Keratinocyte (primary cell): ENCODE measurements around the gene STK38. TPM values are rescaled to one million over a fixed set of nuclear protein-coding genes. Genes with fewer than 3 reads are reported as not detected.

Source experiments
- DNase-seq: peaks from one replicate; pipeline ENCODE4 v3.0.0-alpha.2; 2011; ENCODE audit warnings: low read depth, missing footprints, low spot score
- FAIRE-seq: peaks from 2 replicates; lab custom pipeline; 2011; peaks lifted over from hg19 to GRCh38; lab: Jason Lieb, UNC
- H2AFZ ChIP-seq: 2 replicates; pipeline ENCODE4 v1.6.0; 2012; ENCODE audit warnings: low read length, control low read depth, inconsistent platforms; ENCODE audit not compliant: control insufficient read depth
- H3K27ac ChIP-seq: 2 replicates; pipeline ENCODE4 v1.5.1; 2011; ENCODE audit warnings: low read length; ENCODE audit not compliant: control insufficient read depth, insufficient read depth
- H3K27me3 ChIP-seq: 3 replicates; pipeline ENCODE4 v1.6.0; 2011; ENCODE audit warnings: low read length; ENCODE audit not compliant: control insufficient read depth, insufficient read depth; ENCODE audit errors: extremely low read depth
- H3K36me3 ChIP-seq, 2 experiments: 2 replicates in 1 of 2; 3 replicates in 1 of 2; pipeline ENCODE4 v1.5.1; 2011; ENCODE audit warnings: low read length in 2 of 2, mild to moderate bottlenecking in 1 of 2; ENCODE audit not compliant: control insufficient read depth in 2 of 2, insufficient read depth in 2 of 2; ENCODE audit errors: extremely low read depth in 1 of 2
- H3K4me1 ChIP-seq: 3 replicates; pipeline ENCODE4 v1.5.1; 2011; ENCODE audit warnings: low read length; ENCODE audit not compliant: control insufficient read depth, insufficient read depth; ENCODE audit errors: extremely low read depth
- H3K4me2 ChIP-seq: 3 replicates; pipeline ENCODE4 v1.6.0; 2011; ENCODE audit warnings: low read depth, low read length; ENCODE audit not compliant: control insufficient read depth, insufficient read depth; ENCODE audit errors: extremely low read depth
- H3K4me3 ChIP-seq, 3 experiments: fragments of 200-600 bp in 1 of 3; sonication (generic) in 1 of 3; 2 replicates in 2 of 3; 3 replicates in 1 of 3; pipeline ENCODE4 v1.5.1; 2011 to 2016; ENCODE audit warnings: low read length in 3 of 3, mild to moderate bottlenecking in 3 of 3, control low read depth in 2 of 3, inconsistent platforms in 1 of 3, low read depth in 1 of 3, mixed read lengths in 1 of 3, mixed run types in 1 of 3, moderate library complexity in 1 of 3; ENCODE audit not compliant: control insufficient read depth in 2 of 3, insufficient read depth in 2 of 3; ENCODE audit errors: extremely low read depth in 1 of 3
- H3K79me2 ChIP-seq: 2 replicates; pipeline ENCODE4 v1.6.0; 2012; ENCODE audit warnings: low read length; ENCODE audit not compliant: control insufficient read depth, insufficient read depth
- H3K9ac ChIP-seq: 3 replicates; pipeline ENCODE4 v1.6.0; 2011; ENCODE audit warnings: low read length; ENCODE audit not compliant: control insufficient read depth, insufficient read depth; ENCODE audit errors: extremely low read depth
- H3K9me1 ChIP-seq: 3 replicates; pipeline ENCODE4 v1.6.0; 2011; ENCODE audit warnings: low read length; ENCODE audit not compliant: control insufficient read depth, insufficient read depth; ENCODE audit errors: extremely low read depth
- H3K9me3 ChIP-seq: 2 replicates; pipeline ENCODE4 v1.5.1; 2012; ENCODE audit warnings: low read depth, low read length; ENCODE audit not compliant: control insufficient read depth
- H4K20me1 ChIP-seq: 3 replicates; pipeline ENCODE4 v1.6.0; 2011; ENCODE audit warnings: low read length; ENCODE audit not compliant: control insufficient read depth, insufficient read depth; ENCODE audit errors: extremely low read depth
- CTCF ChIP-seq, 3 experiments: IDR thresholded peaks in 1 of 3; conservative IDR thresholded peaks in 1 of 3; optimal IDR thresholded peaks in 1 of 3; 2 replicates in 2 of 3; 3 replicates in 1 of 3; pipeline versions ENCODE3 to v1.5.1; 2011; ENCODE audit warnings: low read length in 3 of 3, mild to moderate bottlenecking in 3 of 3, moderate library complexity in 2 of 3, control low read depth in 1 of 3, inconsistent platforms in 1 of 3; ENCODE audit not compliant: insufficient read depth in 2 of 3; ENCODE audit errors: extremely low read depth in 1 of 3
- EZH2 ChIP-seq: IDR thresholded peaks from one replicate; pipeline ENCODE4 v1.6.1; 2012; ENCODE audit warnings: inconsistent platforms, mild to moderate bottlenecking, low read length, moderate library complexity
- dilution Hi-C: fragments of 300-500 bp; cut with MboI; formaldehyde crosslinking; loops from one replicate; pipeline ENCODE4 v1.7.0; 2020; ENCODE audit warnings: low sequenced_read_pairs; ENCODE audit not compliant: extremely low pct_ligation_motif_present
- polyA plus RNA-seq, 5 experiments: library from polyadenylated mRNA; depleted of rRNA in 3 of 5; stranded (reverse) in 3 of 5; stranded (forward) in 1 of 5; unstranded in 1 of 5; fragments of >200 nt; gene quantifications; 1 replicate in 1 of 5; 2 replicates in 3 of 5; 3 replicates in 1 of 5; pipeline versions ENCODE4 v1.2.1 to v1.2.3, GENCODE V29; 2011 to 2012; ENCODE audit warnings: missing spikeins in 2 of 5, low read depth in 1 of 5, low replicate concordance in 1 of 5

STK38 gene
- polyA plus RNA-seq, 1 donor (not counting 4 experiments of a cell fraction or from before 2014, with no cell fraction given): 24.4 TPM

GRCh38 chr6:36469148-36469661, 78.1 kb downstream of the STK38 start:
- DNase-seq (no peak), FAIRE-seq (no peak)
- Histone ChIP-seq H3K27me3 (no peaks in the 10 kb centered on the region), H3K36me3 (peaks cover 2 to 7% of the 10 kb centered on the region in 2 experiments), H3K9me1 (peaks cover 2% of the 10 kb centered on the region), H3K4me3 (no peak overlapping the region), H3K4me1 (no peaks in the 10 kb centered on the region), H3K79me2 (peaks cover 24% of the 10 kb centered on the region), H3K4me2 (no peak overlapping the region), H3K9ac (no peak overlapping the region), H3K9me3 (no peaks in the 10 kb centered on the region), H3K27ac (no peak overlapping the region), H4K20me1 (no peaks in the 10 kb centered on the region), H2AFZ (no peak overlapping the region)
- dilution Hi-C loops: no loop called here
- TF ChIP-seq EZH2: no peak
- no peak for TF ChIP-seq CTCF (optimal IDR thresholded peaks at IDR 0.05 in 1 of 3, IDR thresholded peaks at IDR 0.05 in 1 of 3, conservative IDR thresholded peaks at IDR 0.05 in 1 of 3; ENCODE audit: extremely low read depth in 1 of 3, insufficient read depth in 2 of 3, low read length in 3 of 3)

GRCh38 chr6:36467625-36468024, 79.7 kb downstream of the STK38 start:
- Histone ChIP-seq H4K20me1 (no peaks in the 10 kb centered on the region), H3K36me3 (peaks cover 2 to 7% of the 10 kb centered on the region in 2 experiments), H3K4me3 (no peak overlapping the region), H3K27me3 (no peaks in the 10 kb centered on the region), H3K4me1 (no peaks in the 10 kb centered on the region), H3K27ac (no peak overlapping the region), H3K4me2 (no peak overlapping the region), H3K9ac (no peak overlapping the region), H2AFZ (no peak overlapping the region), H3K79me2 (peaks cover 28% of the 10 kb centered on the region), H3K9me3 (no peaks in the 10 kb centered on the region), H3K9me1 (peaks cover 2% of the 10 kb centered on the region)
- dilution Hi-C loops: no loop called here
- DNase-seq: no peak
- FAIRE-seq: no peak
- no peak for TF ChIP-seq CTCF (optimal IDR thresholded peaks at IDR 0.05 in 1 of 3, IDR thresholded peaks at IDR 0.05 in 1 of 3, conservative IDR thresholded peaks at IDR 0.05 in 1 of 3; ENCODE audit: extremely low read depth in 1 of 3, insufficient read depth in 2 of 3, low read length in 3 of 3)
- no peak for TF ChIP-seq EZH2
